ENCODE measurements around the gene NOC4L. TPM values are rescaled to one million over a fixed set of nuclear protein-coding genes. Genes with fewer than 3 reads are reported as not detected.

Gene NOC4L
- total and polyA plus RNA-seq, 2 of the 4 experiments (the other 2 are of a cell fraction) = 5.2 to 13.4 TPM

- TF ChIP-seq USF2 (IDR thresholded peaks at IDR 0.05; ENCODE audit: low read depth, low read length) = no peak
Measured at GRCh38 chr12:132190012-132190755, 45.9 kb downstream of the NOC4L start (continued).

- intact Hi-C loops (cut with micrococcal nuclease) (no loop called here), dilution Hi-C loops (cut with HindIII; ENCODE audit: low sequenced_read_pairs, unreplicated experiment) (no loop called here), in situ Hi-C loops (cut with MboI; ENCODE audit: low sequenced_read_pairs) (no loop called here)
- ChIA-PET CTCF (no interaction called here), POLR2A (ENCODE audit: unreplicated experiment) (no interaction called here)
- Histone ChIP-seq H3K18ac (ENCODE audit: low read depth, low read length) (no peak overlapping the region), H3K79me1 (ENCODE audit: low read depth in 1 of 2, low read length in 2 of 2) (no peaks in the 10 kb centered on the region), H2AK9ac (replicated peaks; ENCODE audit: low read depth, low read length, poor library complexity) (no peak overlapping the region), H2BK120ac (ENCODE audit: low read depth, low read length) (no peak overlapping the region), H3K27me3 (ENCODE audit: control insufficient read depth, insufficient read depth, low read length) (peaks cover 7% of the 10 kb centered on the region; the same call in 1 of the 2 replicates), H3K9ac (ENCODE audit: low read depth, low read length) (no peak overlapping the region), H3K56ac (ENCODE audit: extremely low read depth, insufficient read depth, low read length) (no peak overlapping the region), H4K8ac (ENCODE audit: low read depth in 2 of 2, low read length in 2 of 2) (no peak overlapping the region; a peak in 1 of 4 replicates), H4K91ac (ENCODE audit: insufficient read depth, low read depth, low read length) (no peak overlapping the region), H2AK5ac (ENCODE audit: low read depth, low read length) (no peak overlapping the region), H4K5ac (ENCODE audit: low read depth, low read length) (no peak overlapping the region), H3K36me3 (ENCODE audit: control insufficient read depth, insufficient read depth, low read length) (no peaks in the 10 kb centered on the region), H3K27ac (ENCODE audit: insufficient read depth, low read length) (no peak overlapping the region), H3K4ac (ENCODE audit: low read depth, low read length) (no peak overlapping the region), H3K4me2 (ENCODE audit: low read depth, low read length) (no peak overlapping the region), H2AFZ (replicated peaks; ENCODE audit: low read length, poor library complexity) (no peak overlapping the region), H3K23ac (ENCODE audit: low read depth, low read length) (no peak overlapping the region), H2BK15ac (ENCODE audit: low read depth, low read length) (no peak overlapping the region), H3K4me1 (ENCODE audit: control insufficient read depth, insufficient read depth, low read length) (peaks cover 5% of the 10 kb centered on the region; the same call in 1 of the 2 replicates), H3K14ac (replicated peaks; ENCODE audit: low read depth, low read length) (no peak overlapping the region), H3K4me3 (ENCODE audit: insufficient read depth, low read depth, low read length) (no peak overlapping the region), H4K20me1 (ENCODE audit: insufficient read depth, low read length) (no peaks in the 10 kb centered on the region; the same call in 1 of the 2 replicates), H3K9me3 (ENCODE audit: control insufficient read depth, insufficient read depth, low read length) (peaks cover 12% of the 10 kb centered on the region), H2BK20ac (ENCODE audit: low read depth, low read length) (no peak overlapping the region), H2BK5ac (ENCODE audit: low read depth, low read length, poor library complexity, severe bottlenecking) (no peak overlapping the region), H3K9me1 (ENCODE audit: insufficient read depth, low read length) (no peaks in the 10 kb centered on the region)
- BruUV-seq (replicated peaks) = no TSS peak
- no peak for TF ChIP-seq FOS (IDR thresholded peaks at IDR 0.05; ENCODE audit: low read depth, low read length)
- no peak for TF ChIP-seq ELK1 (IDR thresholded peaks at IDR 0.05; ENCODE audit: borderline replicate concordance, low read depth, low read length)
- no peak for TF ChIP-seq CHD1 (IDR thresholded peaks at IDR 0.05; ENCODE audit: low read depth, low read length)
- TF ChIP-seq BHLHE40 (IDR thresholded peaks at IDR 0.05; ENCODE audit: low read depth, low read length) = no peak
- ATAC-seq (ENCODE audit: low read depth) = no peak
- no peak for DNase-seq
- 92% methylated on average over 14 of the region's 30 CpGs; no CpG with 5 or more reads in 1 of the 2 experiments for WGBS, 2 experiments (ENCODE audit: extremely low coverage in 2 of 2, insufficient read length in 1 of 2)
Measured at GRCh38 chr12:132190834-132191500, 46.7 kb downstream of the NOC4L start.
